ENCODE results near the gene ZC3H7A.
"Not testable (repeated sequence)": the region's sequence is repeated elsewhere in the genome, so short reads cannot be mapped to it uniquely, and the experiment has no call there.

Gene ZC3H7A

GRCh38 chr16:11799509-11800381, 2.7 kb upstream of the ZC3H7A start:
- DNase-seq, result no peak

GRCh38 chr16:11799017-11799381, 1.9 kb upstream of the ZC3H7A start:
- no peak for DNase-seq

GRCh38 chr16:11797957-11798299, 870 bp upstream of the ZC3H7A start:
- DNase-seq, result no peak

GRCh38 chr16:11796227-11797165, 562 bp downstream of the ZC3H7A start:
- peak in 1 of 2 experiments; percentile 6 for DNase-seq

- DNase-seq, result no peak
These were observed 1.2 kb downstream of the ZC3H7A start for GRCh38 chr16:11795887-11796226.

- DNase-seq, result no peak
These were observed 1.8 kb downstream of the ZC3H7A start for GRCh38 chr16:11794996-11795886.

- DNase-seq, result no peak
These were observed 2.6 kb downstream of the ZC3H7A start for GRCh38 chr16:11794447-11794846.

- no peak for DNase-seq
These were observed 3.2 kb downstream of the ZC3H7A start for GRCh38 chr16:11793840-11794239.

GRCh38 chr16:11792410-11793241, 4.4 kb downstream of the ZC3H7A start:
- no peak for DNase-seq

- no peak for DNase-seq
These were observed 5.8 kb downstream of the ZC3H7A start for GRCh38 chr16:11791144-11791828.

GRCh38 chr16:11788914-11789313, 8.1 kb downstream of the ZC3H7A start:
- no peak for DNase-seq

GRCh38 chr16:11784980-11785599, 12.0 kb downstream of the ZC3H7A start:
- not testable (repeated sequence) for DNase-seq

GRCh38 chr16:11784381-11784780, 12.7 kb downstream of the ZC3H7A start:
- not testable (repeated sequence) for DNase-seq

- DNase-seq, result no peak
These were observed 13.1 kb downstream of the ZC3H7A start for GRCh38 chr16:11784038-11784369.

- peak in 1 of 2 experiments; percentile 9 for DNase-seq
These were observed 13.6 kb downstream of the ZC3H7A start for GRCh38 chr16:11783319-11784037.

GRCh38 chr16:11781773-11782172, 15.3 kb downstream of the ZC3H7A start:
- DNase-seq, result no peak

- no peak for DNase-seq
These were observed 15.9 kb downstream of the ZC3H7A start for GRCh38 chr16:11780991-11781680.

GRCh38 chr16:11779074-11779473, 18.0 kb downstream of the ZC3H7A start:
- no peak for DNase-seq

- no peak for DNase-seq
These were observed 22.9 kb downstream of the ZC3H7A start for GRCh38 chr16:11774065-11774626.

Data from activated CD4-positive, alpha-beta T cell treated with anti-CD3 and anti-CD28 coated beads, Interleukin-2, amount 50 U/mL, for 4 hours (primary cell).